HepG2 (cell line): ENCODE results near the gene PPP2R2C. TPM values are rescaled to one million over a fixed set of nuclear protein-coding genes. Genes with fewer than 3 reads are reported as not detected.

Experiments used
- GFI1 ChIP-seq: sonication (generic); formaldehyde crosslinking; IDR thresholded peaks from 2 replicates; pipeline ENCODE4 v1.5.0; 2020; ENCODE audit warnings: missing genetic modification reagents, mild to moderate bottlenecking, borderline replicate concordance
- MBD4 ChIP-seq: IDR thresholded peaks from 2 replicates; pipeline ENCODE4 v1.6.1; 2012; ENCODE audit warnings: low read length, inconsistent platforms, borderline replicate concordance
- PCBP1 ChIP-seq: fragments of 200-400 bp; formaldehyde crosslinking; IDR thresholded peaks from 2 replicates; pipeline ENCODE4 v1.6.1; 2017; ENCODE audit warnings: mild to moderate bottlenecking, low read depth, low read length, borderline replicate concordance
- PTBP1 ChIP-seq: fragments of 200-400 bp; formaldehyde crosslinking; IDR thresholded peaks from 2 replicates; pipeline ENCODE4 v1.6.1; 2018; ENCODE audit warnings: low read length, low read depth; ENCODE audit not compliant: poor library complexity, severe bottlenecking
- RBM39 ChIP-seq: fragments of 200-400 bp; formaldehyde crosslinking; IDR thresholded peaks from one replicate; pipeline ENCODE4 v1.6.1; 2018; ENCODE audit warnings: antibody characterized with exemption, mild to moderate bottlenecking, low read depth, low read length; ENCODE audit not compliant: poor library complexity, severe bottlenecking
- RFX3 ChIP-seq: IDR thresholded peaks from 2 replicates; pipeline ENCODE4 v1.6.1; 2016; ENCODE audit warnings: missing biosample characterization, missing genetic modification reagents
- SCMH1 ChIP-seq: sonication (generic); formaldehyde crosslinking; IDR thresholded peaks from 2 replicates; pipeline ENCODE4 v1.9.0; 2021; ENCODE audit warnings: missing genetic modification reagents, mild to moderate bottlenecking, borderline replicate concordance
- WIZ ChIP-seq: sonication (generic); formaldehyde crosslinking; IDR thresholded peaks from 2 replicates; pipeline ENCODE4 v1.5.1; 2020; ENCODE audit warnings: mild to moderate bottlenecking, missing genetic modification reagents
- ZNF20 ChIP-seq: sonication (generic); formaldehyde crosslinking; IDR thresholded peaks from 2 replicates; pipeline ENCODE4 v1.4.0; 2020; ENCODE audit warnings: mild to moderate bottlenecking, moderate library complexity, missing genetic modification reagents
- ZNF331 ChIP-seq: sonication (generic); formaldehyde crosslinking; IDR thresholded peaks from 2 replicates; pipeline ENCODE4 v1.4.0; 2020; ENCODE audit warnings: missing genetic modification reagents
- ZNF333 ChIP-seq: sonication (generic); formaldehyde crosslinking; IDR thresholded peaks from 2 replicates; pipeline ENCODE4 v1.4.0; 2020; ENCODE audit warnings: mild to moderate bottlenecking, missing genetic modification reagents, borderline replicate concordance
- ZNF441 ChIP-seq: sonication (generic); formaldehyde crosslinking; IDR thresholded peaks from 2 replicates; pipeline ENCODE4 v1.7.0; 2021; ENCODE audit warnings: missing genetic modification reagents, borderline replicate concordance
- ZNF784 ChIP-seq: sonication (generic); formaldehyde crosslinking; IDR thresholded peaks from 2 replicates; pipeline ENCODE4 v1.5.1; 2020; ENCODE audit warnings: missing genetic modification reagents, mild to moderate bottlenecking, borderline replicate concordance
- polyA plus RNA-seq, 8 experiments: library from polyadenylated mRNA; depleted of rRNA in 3 of 8; stranded (reverse) in 7 of 8; unstranded in 1 of 8; fragments of >200 nt; fragmentation: Illumina TruSeq in 4 of 8; extraction: Trizol in 4 of 8; gene quantifications; 2 replicates each; pipeline versions ENCODE4 v1.2.1 to v1.2.3, GENCODE V29; 2011 to 2016; ENCODE audit warnings: low read depth in 4 of 8, missing spikeins in 1 of 8, mixed read lengths in 1 of 8; ENCODE audit not compliant: insufficient read depth in 1 of 8
- total RNA-seq, 5 experiments: library from RNA; depleted of rRNA; stranded (reverse); fragments of >200 nt; fragmentation: Illumina TruSeq; extraction: Trizol; gene quantifications; 2 replicates each; pipeline ENCODE4 v1.2.3, GENCODE V29; 2016; ENCODE audit warnings: low read depth in 1 of 5
- TF ChIP-seq, protein P1 (sequence below), 2 experiments: sonication (generic) in 1 of 2; formaldehyde crosslinking in 1 of 2; IDR thresholded peaks; 2 replicates each; pipeline versions ENCODE4 v1.6.1 to v1.9.0; 2014 to 2022; ENCODE audit warnings: antibody characterized with exemption in 1 of 2, borderline replicate concordance in 1 of 2, inconsistent platforms in 1 of 2, low read depth in 1 of 2, missing genetic modification reagents in 1 of 2
- TF ChIP-seq, protein P2 (sequence below): IDR thresholded peaks from 2 replicates; pipeline ENCODE4 v1.6.1; 2016
- TF ChIP-seq, protein P3 (sequence below): sonication (generic); formaldehyde crosslinking; conservative IDR thresholded peaks from 2 replicates; pipeline ENCODE4 v1.8.0; 2022; ENCODE audit warnings: mild to moderate bottlenecking, moderate library complexity, missing genetic modification reagents
- TF ChIP-seq, protein P4 (sequence below): sonication (generic); formaldehyde crosslinking; IDR thresholded peaks from 2 replicates; pipeline ENCODE4 v1.8.0; 2022; ENCODE audit warnings: mild to moderate bottlenecking, missing genetic modification reagents, borderline replicate concordance

Gene PPP2R2C
- total and polyA plus RNA-seq, 2 of the 13 experiments (the other 11 are each of a cell fraction or from before 2014, with no cell fraction given), result 0.60 to 8.6 TPM

- TF ChIP-seq RBM39 (no peak), ZNF333 (CRISPR knock-in tag) (no peak), WIZ (CRISPR knock-in tag) (no peak), ZNF20 (CRISPR knock-in tag) (no peak), ZNF331 (CRISPR knock-in tag) (no peak), ZNF441 (CRISPR knock-in tag) (peak; percentile 24; the same call in 1 of the 2 replicates), PCBP1 (no peak), MBD4 (no peak), PTBP1 (peak; percentile 53), RFX3 (CRISPR knock-in tag) (no peak), SCMH1 (CRISPR knock-in tag) (no peak), GFI1 (CRISPR knock-in tag) (0 out of 2 replicates have a peak, but pooled peaks have one; percentile 67), ZNF784 (no peak)
- TF ChIP-seq, protein P1, sequence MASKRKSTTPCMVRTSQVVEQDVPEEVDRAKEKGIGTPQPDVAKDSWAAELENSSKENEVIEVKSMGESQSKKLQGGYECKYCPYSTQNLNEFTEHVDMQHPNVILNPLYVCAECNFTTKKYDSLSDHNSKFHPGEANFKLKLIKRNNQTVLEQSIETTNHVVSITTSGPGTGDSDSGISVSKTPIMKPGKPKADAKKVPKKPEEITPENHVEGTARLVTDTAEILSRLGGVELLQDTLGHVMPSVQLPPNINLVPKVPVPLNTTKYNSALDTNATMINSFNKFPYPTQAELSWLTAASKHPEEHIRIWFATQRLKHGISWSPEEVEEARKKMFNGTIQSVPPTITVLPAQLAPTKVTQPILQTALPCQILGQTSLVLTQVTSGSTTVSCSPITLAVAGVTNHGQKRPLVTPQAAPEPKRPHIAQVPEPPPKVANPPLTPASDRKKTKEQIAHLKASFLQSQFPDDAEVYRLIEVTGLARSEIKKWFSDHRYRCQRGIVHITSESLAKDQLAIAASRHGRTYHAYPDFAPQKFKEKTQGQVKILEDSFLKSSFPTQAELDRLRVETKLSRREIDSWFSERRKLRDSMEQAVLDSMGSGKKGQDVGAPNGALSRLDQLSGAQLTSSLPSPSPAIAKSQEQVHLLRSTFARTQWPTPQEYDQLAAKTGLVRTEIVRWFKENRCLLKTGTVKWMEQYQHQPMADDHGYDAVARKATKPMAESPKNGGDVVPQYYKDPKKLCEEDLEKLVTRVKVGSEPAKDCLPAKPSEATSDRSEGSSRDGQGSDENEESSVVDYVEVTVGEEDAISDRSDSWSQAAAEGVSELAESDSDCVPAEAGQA (IDR thresholded peaks at IDR 0.05; ENCODE audit: low read depth), result no peak
- TF ChIP-seq, protein P1 (CRISPR knock-in tag; IDR thresholded peaks at IDR 0.05; ENCODE audit: borderline replicate concordance), result no peak
- TF ChIP-seq, protein P2, sequence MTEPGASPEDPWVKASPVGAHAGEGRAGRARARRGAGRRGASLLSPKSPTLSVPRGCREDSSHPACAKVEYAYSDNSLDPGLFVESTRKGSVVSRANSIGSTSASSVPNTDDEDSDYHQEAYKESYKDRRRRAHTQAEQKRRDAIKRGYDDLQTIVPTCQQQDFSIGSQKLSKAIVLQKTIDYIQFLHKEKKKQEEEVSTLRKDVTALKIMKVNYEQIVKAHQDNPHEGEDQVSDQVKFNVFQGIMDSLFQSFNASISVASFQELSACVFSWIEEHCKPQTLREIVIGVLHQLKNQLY, result 0 out of 2 replicates have a peak, but pooled peaks have one; percentile 17
- TF ChIP-seq, protein P3, sequence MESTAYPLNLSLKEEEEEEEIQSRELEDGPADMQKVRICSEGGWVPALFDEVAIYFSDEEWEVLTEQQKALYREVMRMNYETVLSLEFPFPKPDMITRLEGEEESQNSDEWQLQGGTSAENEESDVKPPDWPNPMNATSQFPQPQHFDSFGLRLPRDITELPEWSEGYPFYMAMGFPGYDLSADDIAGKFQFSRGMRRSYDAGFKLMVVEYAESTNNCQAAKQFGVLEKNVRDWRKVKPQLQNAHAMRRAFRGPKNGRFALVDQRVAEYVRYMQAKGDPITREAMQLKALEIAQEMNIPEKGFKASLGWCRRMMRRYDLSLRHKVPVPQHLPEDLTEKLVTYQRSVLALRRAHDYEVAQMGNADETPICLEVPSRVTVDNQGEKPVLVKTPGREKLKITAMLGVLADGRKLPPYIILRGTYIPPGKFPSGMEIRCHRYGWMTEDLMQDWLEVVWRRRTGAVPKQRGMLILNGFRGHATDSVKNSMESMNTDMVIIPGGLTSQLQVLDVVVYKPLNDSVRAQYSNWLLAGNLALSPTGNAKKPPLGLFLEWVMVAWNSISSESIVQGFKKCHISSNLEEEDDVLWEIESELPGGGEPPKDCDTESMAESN, result peak; percentile 56
- TF ChIP-seq, protein P4, sequence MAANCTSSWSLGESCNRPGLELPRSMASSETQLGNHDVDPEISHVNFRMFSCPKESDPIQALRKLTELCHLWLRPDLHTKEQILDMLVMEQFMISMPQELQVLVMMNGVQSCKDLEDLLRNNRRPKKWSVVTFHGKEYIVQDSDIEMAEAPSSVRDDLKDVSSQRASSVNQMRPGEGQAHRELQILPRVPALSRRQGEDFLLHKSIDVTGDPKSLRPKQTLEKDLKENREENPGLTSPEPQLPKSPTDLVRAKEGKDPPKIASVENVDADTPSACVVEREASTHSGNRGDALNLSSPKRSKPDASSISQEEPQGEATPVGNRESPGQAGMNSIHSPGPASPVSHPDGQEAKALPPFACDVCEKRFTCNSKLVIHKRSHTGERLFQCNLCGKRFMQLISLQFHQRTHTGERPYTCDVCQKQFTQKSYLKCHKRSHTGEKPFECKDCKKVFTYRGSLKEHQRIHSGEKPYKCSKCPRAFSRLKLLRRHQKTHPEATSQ (CRISPR knock-in tag), result no peak
These were observed 163.3 kb downstream of the PPP2R2C start (continued) for GRCh38 chr4:6308899-6309643.
